Effector memory CD4-positive, alpha-beta T cell (primary cell): Measurements from ENCODE around the gene FLT3LG.
"Not testable (repeated sequence)": the region's sequence is repeated elsewhere in the genome, so short reads cannot be mapped to it uniquely, and the experiment has no call there.

Source experiments
- DNase-seq, 3 donors: peaks; one replicate each; pipeline ENCODE4 v3.0.0-alpha.2; 2020
- H3K27ac ChIP-seq: 2 replicates; pipeline ENCODE4 v1.7.0; 2013; ENCODE audit warnings: mild to moderate bottlenecking, low read length, moderate library complexity; ENCODE audit not compliant: insufficient read depth, poor library complexity, severe bottlenecking
- H3K27me3 ChIP-seq: replicated peaks from 2 replicates; pipeline ENCODE4 v1.7.0; 2013; ENCODE audit warnings: mild to moderate bottlenecking, low read length; ENCODE audit not compliant: insufficient read depth, control insufficient read depth, poor library complexity, severe bottlenecking
- H3K36me3 ChIP-seq: 2 replicates; pipeline ENCODE4 v1.7.0; 2013; ENCODE audit warnings: mild to moderate bottlenecking, low read length, moderate library complexity; ENCODE audit not compliant: control insufficient read depth, insufficient read depth
- H3K4me1 ChIP-seq: 2 replicates; pipeline ENCODE4 v1.7.0; 2013; ENCODE audit warnings: low read length, mild to moderate bottlenecking; ENCODE audit not compliant: control insufficient read depth, insufficient read depth, poor library complexity, severe bottlenecking
- H3K4me3 ChIP-seq: 2 replicates; pipeline ENCODE4 v1.7.0; 2013; ENCODE audit warnings: low read length, low read depth, mild to moderate bottlenecking; ENCODE audit not compliant: insufficient read depth, poor library complexity, severe bottlenecking
- H3K9me3 ChIP-seq: 2 replicates; pipeline ENCODE4 v1.7.0; 2013; ENCODE audit warnings: mild to moderate bottlenecking, low read length, moderate library complexity; ENCODE audit not compliant: control insufficient read depth

Gene FLT3LG

GRCh38 chr19:49450405-49450804 is 23.6 kb upstream of the FLT3LG start:
- peaks cover 18% of the 10 kb centered on the region for H3K4me1 ChIP-seq

GRCh38 chr19:49451430-49452181 is 22.4 kb upstream of the FLT3LG start, which contains the start of gene PIH1D1:
Gene PIH1D1 (minus strand): TSS chr19:49451814. CDS start chr19:49451574, 240 bp downstream.
- H3K4me1 ChIP-seq, result peaks cover 18% of the 10 kb centered on the region
- no peaks in the 10 kb centered on the region for H3K9me3 ChIP-seq
- peaks cover 15% of the 10 kb centered on the region for H3K36me3 ChIP-seq
- DNase-seq, result peak; percentile 88 to 93 (median 88)
- peak within 1 kb of the TSS; percentile 96 for H3K27ac ChIP-seq
- no peaks in the 10 kb centered on the region for H3K27me3 ChIP-seq
- H3K4me3 ChIP-seq, result peak within 1 kb of the TSS; percentile 73

More at GRCh38 chr19:49450405-49450804, 23.6 kb upstream of the FLT3LG start:
- DNase-seq, result no peak
- H3K4me3 ChIP-seq, result no peak overlapping the region
- peak overlapping the region; percentile 29 for H3K27ac ChIP-seq
- peaks cover 15% of the 10 kb centered on the region for H3K36me3 ChIP-seq
- no peaks in the 10 kb centered on the region for H3K27me3 ChIP-seq
- H3K9me3 ChIP-seq, result no peaks in the 10 kb centered on the region

- Histone ChIP-seq H3K9me3 (no peaks in the 10 kb centered on the region), H3K27ac (peak within 1 kb of the TSS; percentile 96), H3K27me3 (no peaks in the 10 kb centered on the region), H3K36me3 (peaks cover 5% of the 10 kb centered on the region), H3K4me1 (peaks cover 19% of the 10 kb centered on the region), H3K4me3 (peak within 1 kb of the TSS; percentile 60)
- DNase-seq, result peak; percentile 95 to 98 (median 96)
These were observed 20.8 kb upstream of the FLT3LG start, which contains the start of gene ALDH16A1 for GRCh38 chr19:49453013-49453756. Gene ALDH16A1 (plus strand): TSS chr19:49453225. CDS start chr19:49453332, 107 bp downstream.

- Histone ChIP-seq H3K36me3 (peaks cover 5% of the 10 kb centered on the region), H3K4me3 (peak overlapping the region; percentile 60), H3K4me1 (peaks cover 23% of the 10 kb centered on the region), H3K9me3 (no peaks in the 10 kb centered on the region), H3K27me3 (no peaks in the 10 kb centered on the region), H3K27ac (peak overlapping the region; percentile 96)
- no peak for DNase-seq
These were observed 20.2 kb upstream of the FLT3LG start for GRCh38 chr19:49453757-49454240.

GRCh38 chr19:49455773-49456172 is 18.2 kb upstream of the FLT3LG start:
- no peak for DNase-seq
- Histone ChIP-seq H3K36me3 (peaks cover 13% of the 10 kb centered on the region), H3K27ac (no peak overlapping the region), H3K9me3 (no peaks in the 10 kb centered on the region), H3K4me3 (no peak overlapping the region), H3K27me3 (no peaks in the 10 kb centered on the region), H3K4me1 (peaks cover 17% of the 10 kb centered on the region)

- H3K27ac ChIP-seq, result no peak overlapping the region
- no peak for DNase-seq
- H3K4me3 ChIP-seq, result no peak overlapping the region
These were observed 17.7 kb upstream of the FLT3LG start for GRCh38 chr19:49456326-49456725.

GRCh38 chr19:49458567-49458903 is 15.5 kb upstream of the FLT3LG start:
- Histone ChIP-seq H3K4me1 (peaks cover 15% of the 10 kb centered on the region), H3K4me3 (no peak overlapping the region), H3K9me3 (no peaks in the 10 kb centered on the region), H3K36me3 (peaks cover 13% of the 10 kb centered on the region), H3K27me3 (no peaks in the 10 kb centered on the region), H3K27ac (peak overlapping the region; percentile 56)
- DNase-seq, result no peak

More at GRCh38 chr19:49456326-49456725, 17.7 kb upstream of the FLT3LG start:
- H3K4me1 ChIP-seq, result peaks cover 16% of the 10 kb centered on the region
- no peaks in the 10 kb centered on the region for H3K9me3 ChIP-seq
- H3K27me3 ChIP-seq, result no peaks in the 10 kb centered on the region
- H3K36me3 ChIP-seq, result peaks cover 13% of the 10 kb centered on the region

GRCh38 chr19:49459388-49459787 is 14.6 kb upstream of the FLT3LG start:
- no peak for DNase-seq
- Histone ChIP-seq H3K4me1 (peaks cover 7% of the 10 kb centered on the region), H3K27ac (no peak overlapping the region), H3K27me3 (no peaks in the 10 kb centered on the region), H3K9me3 (no peaks in the 10 kb centered on the region), H3K4me3 (no peak overlapping the region), H3K36me3 (peaks cover 20% of the 10 kb centered on the region)

- not testable (repeated sequence) for H3K27me3 ChIP-seq, H3K27ac ChIP-seq, H3K4me1 ChIP-seq, DNase-seq, H3K9me3 ChIP-seq, H3K4me3 ChIP-seq
- H3K36me3 ChIP-seq, result peaks cover 36% of the 10 kb centered on the region
These were observed 12.9 kb upstream of the FLT3LG start for GRCh38 chr19:49461130-49461529.

- H3K9me3 ChIP-seq, result no peaks in the 10 kb centered on the region
- no peak overlapping the region for H3K27ac ChIP-seq
- no peak for DNase-seq
- H3K4me3 ChIP-seq, result no peak overlapping the region
- H3K4me1 ChIP-seq, result peaks cover 8% of the 10 kb centered on the region
- peaks cover 39% of the 10 kb centered on the region for H3K36me3 ChIP-seq
- H3K27me3 ChIP-seq, result no peaks in the 10 kb centered on the region
These were observed 12.4 kb upstream of the FLT3LG start for GRCh38 chr19:49461656-49462055.
